HG02870 (cell line): Measurements from ENCODE around the gene ERG28.
"Not testable (repeated sequence)": the region's sequence is repeated elsewhere in the genome, so short reads cannot be mapped to it uniquely, and the experiment has no call there.

Source experiments
- ATAC-seq: cut with Tn5 transposase; IDR thresholded peaks from one replicate; pipeline ENCODE4 v1.9.1; 2021; ENCODE audit warnings: mild to moderate bottlenecking, moderate library complexity; ENCODE audit not compliant: unreplicated experiment

The ERG28 gene

DNA sequence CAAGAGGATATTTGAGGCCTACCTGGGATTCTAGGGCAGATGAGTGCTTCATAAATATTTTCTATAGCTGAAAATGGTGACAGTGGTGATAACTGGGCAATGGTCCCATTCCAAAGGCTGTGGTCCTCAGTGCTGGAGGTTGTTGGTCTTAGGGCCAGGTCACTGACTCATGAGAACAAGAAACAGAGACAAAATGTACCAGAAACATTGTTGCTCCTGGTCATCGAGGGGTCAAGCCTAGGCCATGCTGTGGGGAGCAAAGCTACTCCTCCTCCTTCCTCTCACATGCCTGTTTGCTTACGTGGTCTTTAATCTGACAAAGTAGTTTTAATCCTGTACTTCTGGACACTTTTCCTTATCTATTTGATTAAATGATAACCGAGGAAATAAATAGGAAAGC, 33.8 kb downstream of the ERG28 start:
- ATAC-seq: no peak

DNA sequence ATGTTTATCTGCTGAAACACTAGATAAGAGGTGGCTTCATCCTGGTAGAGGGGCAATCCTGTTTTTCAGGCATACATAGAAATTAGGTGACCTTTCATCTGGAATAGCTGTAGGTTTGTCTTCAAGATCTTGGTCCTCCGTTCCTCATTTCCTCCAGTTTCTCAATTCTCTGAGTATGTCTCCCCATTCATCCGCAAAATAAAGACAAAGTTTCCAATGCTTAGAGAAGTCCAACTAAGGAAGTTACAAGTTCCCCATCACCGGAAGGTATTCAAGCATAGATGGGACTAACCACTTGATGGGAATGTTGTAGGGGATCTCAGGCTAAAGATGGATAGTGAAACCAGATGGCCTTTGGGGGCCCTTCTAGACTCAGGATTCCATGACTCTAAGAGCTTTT, 34.3 kb downstream of the ERG28 start:
- no peak for ATAC-seq

DNA sequence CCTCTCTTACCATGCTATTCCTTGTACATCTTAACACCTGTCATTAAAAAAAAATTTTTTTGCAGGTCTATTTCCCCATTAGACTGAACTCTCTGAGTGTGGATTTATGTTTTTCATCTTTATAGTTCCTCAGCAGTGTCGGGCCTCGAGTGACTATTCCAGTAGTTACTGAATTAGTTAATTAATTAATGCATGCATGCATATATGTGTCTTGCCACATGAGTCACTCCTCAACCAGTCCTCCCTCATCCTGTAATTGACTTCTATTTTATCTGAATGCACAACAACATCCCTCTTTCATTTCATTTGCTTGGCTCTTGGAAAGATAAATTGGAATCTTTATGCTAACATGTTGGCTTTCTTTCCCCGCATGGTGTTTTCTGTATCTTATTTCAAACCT, 35.6 kb downstream of the ERG28 start:
- no peak for ATAC-seq

DNA sequence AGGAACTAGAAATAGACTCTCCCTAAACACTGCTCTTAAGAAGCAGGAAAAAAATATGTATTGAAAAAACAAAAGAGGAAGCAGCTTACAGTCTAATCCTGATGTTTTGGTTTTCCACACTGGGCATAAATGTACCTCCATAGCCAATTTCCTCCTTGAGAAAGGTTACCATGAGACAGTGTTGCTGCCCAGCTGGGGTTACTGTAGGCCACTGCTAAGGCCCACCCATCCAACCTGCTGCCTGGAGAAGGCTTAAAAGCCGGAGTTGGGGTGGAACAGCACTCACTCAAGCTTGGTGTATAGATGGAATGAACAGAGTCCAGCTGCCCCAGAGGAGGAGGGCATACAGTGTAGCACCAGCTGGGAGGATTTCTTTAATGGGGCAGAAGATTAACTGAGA, 41.1 kb downstream of the ERG28 start:
- ATAC-seq: no peak

DNA sequence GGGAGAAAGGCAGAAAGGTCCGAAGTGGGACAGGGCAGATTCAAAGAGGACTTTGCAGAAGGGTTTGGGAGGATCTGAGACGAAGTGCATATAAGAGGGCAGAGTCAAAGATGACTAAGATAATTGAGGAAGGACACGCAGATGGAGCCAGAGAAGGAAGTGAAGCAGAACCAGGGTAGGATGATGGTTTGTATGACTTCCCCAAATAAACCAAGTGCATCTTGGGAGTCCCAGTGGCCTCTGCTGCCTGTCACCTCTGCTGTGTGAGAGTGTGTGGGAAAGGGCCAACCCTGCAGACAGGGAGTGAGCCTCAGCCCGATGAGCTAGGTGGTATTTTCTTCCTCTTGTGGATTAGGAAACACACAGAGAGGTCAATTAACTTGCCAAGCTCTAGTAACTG, 45.5 kb downstream of the ERG28 start:
- ATAC-seq: no peak

DNA sequence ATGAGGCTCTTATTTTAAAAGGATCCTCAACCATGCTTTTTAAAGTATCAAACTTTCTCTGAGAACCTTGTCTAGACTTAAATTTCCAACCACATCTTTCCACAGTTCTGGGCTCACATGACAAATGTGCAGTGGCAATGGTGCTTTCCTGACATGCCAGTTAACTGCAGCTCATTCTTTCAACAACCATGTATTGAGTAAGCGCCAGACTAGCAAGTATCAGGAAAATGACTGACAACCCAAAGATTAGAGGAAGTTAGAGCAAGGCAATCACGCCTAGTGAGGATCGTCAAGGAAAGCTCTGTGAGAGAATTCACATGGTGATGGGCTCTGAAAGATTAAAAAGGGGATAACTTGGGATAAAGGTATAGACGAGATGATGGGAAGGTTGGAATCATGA, 46.5 kb downstream of the ERG28 start:
- ATAC-seq: no peak

DNA sequence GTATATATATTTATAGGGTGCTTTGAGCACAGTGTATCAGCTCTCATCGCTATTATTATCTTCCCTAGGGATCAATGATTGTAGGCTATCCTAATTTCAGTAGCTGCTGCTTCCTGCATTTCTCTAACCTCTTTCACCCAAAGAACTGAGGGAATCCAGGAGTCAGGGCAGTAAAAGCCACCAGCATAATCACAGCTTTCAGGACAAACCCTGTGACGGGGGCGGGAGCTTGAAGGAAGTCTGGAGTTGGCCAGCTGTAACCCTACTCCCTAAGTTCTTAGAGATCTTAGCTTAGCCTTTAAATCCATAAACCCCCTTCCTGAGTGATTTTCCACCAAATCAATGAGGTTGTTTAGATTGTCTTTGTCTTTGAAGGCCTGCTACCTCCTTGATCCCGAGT, 48.5 kb downstream of the ERG28 start:
- ATAC-seq: no peak

DNA sequence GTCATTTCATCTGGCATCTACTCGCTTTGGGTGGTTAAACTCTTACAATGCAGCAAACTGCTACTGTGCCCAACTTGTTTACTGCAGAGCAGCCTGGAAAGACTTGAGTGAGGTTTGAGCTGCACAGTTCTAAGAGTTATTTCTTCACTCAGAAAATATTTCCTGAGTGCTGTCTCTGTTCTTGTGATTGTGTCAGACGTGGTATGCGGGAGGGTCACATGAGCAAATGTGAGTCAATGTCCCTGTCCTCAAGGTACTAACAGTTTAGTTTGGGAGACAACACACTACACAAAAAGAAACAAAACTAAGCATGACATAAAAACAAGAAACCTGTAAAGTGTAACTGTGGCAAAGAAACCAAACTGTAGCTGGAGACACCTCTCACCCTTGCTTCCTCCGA, 49.8 kb downstream of the ERG28 start:
- ATAC-seq: no peak

DNA sequence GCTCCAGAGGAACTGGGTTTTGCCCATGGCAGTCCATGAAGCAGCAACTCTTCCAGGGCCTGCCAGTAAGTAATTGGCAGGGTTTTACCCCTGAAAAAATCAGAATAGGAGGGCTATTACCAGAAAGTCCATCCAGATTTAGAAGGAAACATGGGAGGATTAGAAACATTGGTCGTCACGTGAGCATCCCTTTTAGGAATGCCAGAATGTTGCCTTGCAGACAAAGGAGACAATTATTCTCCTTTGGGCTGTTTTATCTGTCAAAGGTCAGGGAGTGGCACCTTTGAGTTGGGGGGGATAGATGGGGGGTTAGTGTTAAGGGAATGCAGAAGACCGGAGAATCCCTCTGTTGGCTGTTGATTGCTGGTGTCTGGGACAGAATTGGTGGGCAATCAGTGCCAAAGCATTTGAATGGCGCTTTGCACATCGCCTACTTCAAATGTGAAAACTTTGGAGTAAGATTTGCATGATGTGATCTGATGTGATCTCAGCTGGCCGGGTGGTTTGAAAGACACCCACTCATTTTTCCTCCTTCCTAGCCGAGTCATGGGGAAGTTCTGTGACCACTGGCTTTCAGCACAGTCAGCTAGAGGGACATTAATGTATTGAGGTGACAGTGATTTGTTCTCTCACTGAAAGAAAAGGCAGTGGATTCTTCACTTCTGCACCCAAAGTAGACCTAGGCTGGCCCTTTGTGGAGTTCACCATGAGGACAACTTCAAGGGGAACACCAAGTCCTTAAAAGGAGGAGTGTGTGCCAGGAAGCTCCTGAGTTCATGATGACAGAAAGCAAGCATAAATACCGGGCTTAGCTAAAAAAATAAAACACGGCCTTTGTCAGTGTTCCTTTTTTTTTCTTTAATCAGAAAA, 50.8 kb downstream of the ERG28 start:
- ATAC-seq: no peak

DNA sequence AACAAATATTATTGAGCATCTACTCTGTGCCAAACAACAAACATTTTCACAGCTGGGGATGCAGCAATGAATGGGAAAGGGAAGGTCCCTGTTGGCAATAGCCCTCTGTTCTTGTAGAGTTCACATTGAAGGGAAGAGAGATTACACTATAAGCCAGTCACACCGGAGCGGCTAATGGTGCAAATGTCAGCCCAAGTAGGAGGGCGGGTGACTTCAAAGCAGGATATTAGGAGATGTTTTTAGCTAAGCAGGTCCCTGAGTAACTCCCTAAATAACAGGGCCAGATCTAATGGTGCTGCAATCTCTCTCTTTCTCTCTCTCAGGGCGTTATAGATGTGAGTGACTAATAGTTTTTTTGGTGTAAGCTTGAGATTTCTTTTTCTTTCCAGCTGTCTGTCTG, 51.6 kb downstream of the ERG28 start:
- ATAC-seq: no peak

DNA sequence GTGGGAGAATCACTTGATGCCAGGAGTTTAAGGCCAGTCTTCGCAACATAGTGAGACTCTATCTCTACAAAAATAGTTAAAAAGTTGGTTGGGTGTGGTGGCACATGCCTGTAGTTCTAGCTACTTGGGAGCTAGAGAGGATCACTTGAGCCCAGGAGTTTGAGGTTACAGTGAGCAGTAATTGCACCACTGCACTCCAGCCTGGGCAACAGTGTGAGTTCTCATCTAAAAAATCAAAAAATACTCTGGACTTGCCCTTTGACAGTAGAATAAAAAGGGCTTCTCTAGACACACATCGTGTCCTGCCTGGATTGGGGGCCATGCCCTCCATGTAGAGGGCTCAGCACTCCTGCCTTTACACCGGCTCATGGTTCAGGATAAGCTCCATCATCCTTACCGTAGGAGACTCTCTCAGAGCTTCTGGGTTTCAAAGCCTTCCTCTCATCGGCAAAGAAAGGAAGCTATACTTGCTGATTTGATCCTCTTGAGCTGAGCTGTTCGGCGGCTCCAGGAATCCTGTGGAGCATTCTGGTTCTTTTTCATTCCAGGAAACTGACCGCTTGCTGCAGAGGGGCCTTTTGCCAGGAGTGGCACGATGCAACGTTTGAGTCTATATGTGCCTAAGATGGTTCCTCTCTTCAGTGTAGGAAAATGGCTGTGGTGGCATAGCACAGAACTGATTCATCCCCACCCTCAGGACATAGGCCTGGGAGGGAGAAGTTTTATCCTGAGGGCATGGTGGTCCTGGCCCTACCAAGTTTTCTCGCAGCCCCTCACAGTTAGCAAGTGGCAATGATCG, 52.6 kb downstream of the ERG28 start:
- no peak for ATAC-seq

DNA sequence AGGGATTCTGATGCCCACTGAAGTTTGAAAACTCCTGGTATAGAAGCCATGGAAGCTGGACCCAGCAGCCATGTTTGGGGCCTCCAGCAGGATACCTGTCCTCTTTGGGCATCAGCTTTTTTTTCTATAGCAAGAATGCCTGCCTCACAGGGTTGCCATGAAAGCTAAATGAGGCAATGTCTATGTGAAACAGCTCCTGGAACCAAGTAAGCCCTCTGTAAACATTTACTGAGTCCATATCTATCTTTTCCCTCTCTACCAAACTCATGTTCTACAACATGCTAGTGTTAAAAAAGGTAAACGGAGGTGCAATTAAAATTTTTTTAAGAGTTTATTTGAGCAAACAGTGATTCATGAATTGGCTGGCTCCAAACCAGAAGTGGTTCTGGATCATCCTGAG, 53.6 kb downstream of the ERG28 start:
- ATAC-seq: no peak

DNA sequence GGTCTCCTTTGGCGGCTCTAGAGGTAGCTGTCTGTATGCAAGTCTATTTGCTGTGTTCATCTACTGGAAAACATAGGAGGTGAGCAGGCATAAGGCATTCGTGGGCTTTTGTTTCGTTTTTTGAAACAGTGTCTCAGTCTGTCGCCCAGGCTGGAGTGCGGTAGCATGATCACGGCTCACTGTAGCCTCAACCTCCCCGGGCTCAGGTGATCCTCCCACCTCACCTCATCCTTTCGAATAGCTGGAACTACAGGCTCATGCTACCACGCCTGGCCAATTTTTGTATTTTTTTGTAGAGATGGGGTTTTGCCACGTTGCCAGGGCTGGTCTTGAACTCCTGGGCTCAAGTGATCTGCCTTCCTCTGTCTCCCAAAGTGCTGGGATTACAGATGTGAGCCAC, 54.8 kb downstream of the ERG28 start:
- no peak for ATAC-seq

DNA sequence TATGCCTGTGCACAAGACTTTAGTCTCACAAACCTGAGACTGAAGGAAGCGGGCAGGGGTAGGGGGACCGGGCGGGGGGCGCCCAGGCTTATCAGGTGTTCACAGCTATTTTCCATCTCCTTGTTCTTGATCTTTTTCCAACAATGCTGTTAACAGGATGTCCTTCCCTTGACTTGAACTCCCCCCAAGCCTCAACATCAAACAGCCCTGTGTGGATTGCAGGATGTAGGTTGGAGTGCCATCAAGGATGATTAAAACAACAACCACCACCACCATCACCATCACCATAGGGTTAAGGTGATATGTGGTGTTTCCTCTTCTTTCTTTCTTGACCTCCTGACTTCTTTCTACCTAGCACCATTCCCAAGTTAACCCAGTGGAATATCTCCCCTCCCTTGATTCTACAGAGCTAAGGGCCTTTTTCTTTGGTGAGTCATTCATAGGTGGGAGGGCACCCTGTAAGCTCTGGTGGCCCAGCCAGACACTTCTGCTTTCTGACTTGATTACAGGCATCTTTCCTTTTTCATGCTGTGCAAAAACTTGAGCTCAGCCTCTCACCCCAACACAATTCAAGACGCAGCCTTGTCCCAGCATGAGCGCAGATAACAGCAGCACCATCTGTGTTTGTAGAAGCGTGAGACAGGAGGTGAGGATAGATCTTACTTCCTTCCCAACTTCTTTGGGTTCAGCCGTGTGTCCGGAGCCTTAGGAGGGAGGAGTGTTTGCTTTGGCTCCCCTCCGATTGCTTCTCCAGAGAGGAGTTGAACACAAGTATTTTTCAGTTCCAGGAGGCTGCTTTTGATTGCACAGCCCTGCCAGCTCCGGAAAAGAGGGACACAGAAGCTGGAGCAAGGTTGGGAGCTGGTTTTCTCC, 55.5 kb downstream of the ERG28 start:
- ATAC-seq: no peak

DNA sequence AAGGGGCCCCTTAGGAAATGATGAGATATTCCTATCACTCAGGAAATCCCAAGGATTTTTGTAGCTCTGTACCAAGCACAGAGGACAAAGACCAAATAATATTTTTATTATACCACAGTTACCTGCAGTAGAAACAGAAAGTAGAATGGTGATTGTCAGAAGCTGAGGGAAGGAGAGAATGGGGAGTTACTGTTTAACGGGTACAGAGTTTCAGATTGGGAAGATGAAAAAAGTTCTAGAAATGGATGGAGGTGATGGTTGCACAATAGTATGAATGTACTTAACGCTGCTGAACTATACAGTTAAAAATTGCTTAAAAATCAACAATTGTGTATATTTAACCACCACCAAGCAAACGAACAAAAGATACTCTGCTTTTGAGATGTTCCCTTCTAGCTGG, 58.2 kb downstream of the ERG28 start:
- no peak for ATAC-seq

DNA sequence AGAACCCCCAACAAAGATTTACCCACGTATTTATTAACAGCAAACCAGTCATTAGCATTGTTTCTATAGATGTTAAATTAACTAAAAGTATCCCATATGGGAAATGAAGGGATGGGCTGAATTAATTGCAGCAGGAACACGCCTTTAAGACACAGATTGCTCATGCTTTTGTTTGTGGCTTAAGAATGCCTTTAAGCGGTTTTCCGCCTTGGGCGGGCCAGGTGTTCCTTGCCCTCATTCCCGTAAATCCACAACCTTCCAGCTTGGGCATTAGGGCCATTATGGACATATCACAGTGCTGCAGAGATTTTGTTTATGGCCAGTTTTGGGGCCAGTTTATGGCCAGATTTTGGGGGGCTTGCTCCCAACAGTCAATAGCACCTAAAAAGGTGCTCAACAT, 59.6 kb downstream of the ERG28 start:
- ATAC-seq: not testable (repeated sequence)

DNA sequence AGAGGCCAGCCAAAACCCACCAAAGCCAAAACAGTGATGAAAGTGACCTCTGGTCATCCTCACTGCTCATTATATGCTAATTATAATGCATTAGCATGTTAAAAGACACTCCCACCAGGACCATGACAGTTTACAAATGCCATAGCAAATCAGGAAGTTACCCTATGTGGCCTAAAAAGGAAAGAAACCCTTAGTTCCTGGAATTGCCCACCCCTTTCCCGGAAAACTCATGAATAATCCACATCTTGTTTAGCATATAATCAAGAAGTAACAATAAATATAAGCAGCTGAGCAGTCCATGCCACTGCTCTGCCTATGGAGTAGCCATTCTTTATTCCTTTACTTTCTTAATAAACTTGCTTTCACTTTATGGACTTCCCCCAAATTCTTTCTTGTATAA, 60.6 kb downstream of the ERG28 start:
- ATAC-seq: not testable (repeated sequence)
